Aorta (tissue), 5 donors: Measurements from ENCODE around the gene PRSS48. TPM values are rescaled to one million over a fixed set of nuclear protein-coding genes. Genes with fewer than 3 reads are reported as not detected.
"Not testable (repeated sequence)": the region's sequence is repeated elsewhere in the genome, so short reads cannot be mapped to it uniquely, and the experiment has no call there.

Experiments used
- ATAC-seq: fragments of 200-7000 bp; cut with Tn5 transposase; one replicate; pipeline ENCODE4 v1.9.1; 2022; ENCODE audit warnings: moderate library complexity; ENCODE audit not compliant: low FRiP score
- DNase-seq, 2 donors: peaks; one replicate each; pipeline ENCODE4 v3.0.0-alpha.2; 2020
- H3K27ac ChIP-seq, 2 donors: one replicate each; pipeline ENCODE4 v1.5.1; 2013; ENCODE audit warnings: low read length in 2 of 2, mild to moderate bottlenecking in 2 of 2, moderate library complexity in 2 of 2, control low read depth in 1 of 2, inconsistent platforms in 1 of 2, low read depth in 1 of 2
- H3K27me3 ChIP-seq, 2 donors: one replicate each; pipeline ENCODE4 v1.6.1; 2013; ENCODE audit warnings: control low read depth in 1 of 2, low read length in 1 of 2, mild to moderate bottlenecking in 1 of 2, moderate library complexity in 1 of 2; ENCODE audit not compliant: insufficient read depth in 2 of 2, control insufficient read depth in 1 of 2
- H3K36me3 ChIP-seq, 2 donors: one replicate each; pipeline ENCODE4 v1.6.1; 2013; ENCODE audit warnings: control low read depth in 1 of 2, low read length in 1 of 2, mild to moderate bottlenecking in 1 of 2; ENCODE audit not compliant: insufficient read depth in 2 of 2, control insufficient read depth in 1 of 2
- H3K4me1 ChIP-seq, 2 donors: one replicate each; pipeline ENCODE4 v1.6.1; 2013; ENCODE audit warnings: low read length in 2 of 2, control low read depth in 1 of 2, mild to moderate bottlenecking in 1 of 2, moderate library complexity in 1 of 2; ENCODE audit not compliant: insufficient read depth in 2 of 2, control insufficient read depth in 1 of 2
- H3K4me3 ChIP-seq, 2 donors: one replicate each; pipeline ENCODE4 v1.5.1; 2013; ENCODE audit warnings: low read length in 2 of 2, control low read depth in 1 of 2, mild to moderate bottlenecking in 1 of 2
- H3K9me3 ChIP-seq: one replicate; pipeline ENCODE4 v1.6.1; 2013; ENCODE audit warnings: mild to moderate bottlenecking, low read length; ENCODE audit not compliant: control insufficient read depth
- WGBS, 2 donors: extraction: QIAGEN DNeasy Blood & Tissue Kit; methylation state at CpG; one replicate each; pipeline ENCODE4 v1.1.7; 2013; 5-methylcytosine and 5-hydroxymethylcytosine counted together
- intact Hi-C, 2 donors: fragments of 100-400 bp; cut with DNase I; formaldehyde crosslinking; loops; one replicate each; pipeline versions ENCODE4 v1.14.2 to v1.15.0; 2022
- polyA plus RNA-seq, 2 donors: library from polyadenylated mRNA; stranded (reverse); fragments of 200-250 nt; gene quantifications; one replicate each; pipeline ENCODE4 v1.2.3, GENCODE V29; 2013
- total RNA-seq, 2 donors: library from RNA; stranded (reverse); fragmentation: NEBNext Ultra II Directional; extraction: Animal tissue kit (Norgen Biotek cat#: 25700); gene quantifications; one replicate each; pipeline ENCODE4 v1.2.1, GENCODE V29; 2021
- donor health status: healthy with polysubstance abuse.
- donor health status: Bipolar disorder and iron deficiency.
- donor health status: DM: no; HTN: no; CAD: no.
- donor health status: DM: no; HTN: no; CAD: no.
- donor health status: DM: yes; HTN: yes; CAD: no.

The PRSS48 gene
- total and polyA plus RNA-seq, 4 donors: not detected

GRCh38 chr4:151268905-151269304, 8.1 kb upstream of the PRSS48 start:
- H3K36me3 ChIP-seq, H3K27me3 ChIP-seq, ATAC-seq, H3K27ac ChIP-seq, H3K9me3 ChIP-seq, DNase-seq, H3K4me3 ChIP-seq, intact Hi-C loops, H3K4me1 ChIP-seq: not testable (repeated sequence)

GRCh38 chr4:151284534-151285245, 7.7 kb downstream of the PRSS48 start:
- H3K27ac ChIP-seq: no peak overlapping the region
- H3K36me3 ChIP-seq: no peaks in the 10 kb centered on the region
- no peaks in the 10 kb centered on the region for H3K9me3 ChIP-seq
- no peaks in the 10 kb centered on the region for H3K4me1 ChIP-seq
- ATAC-seq (no peak), DNase-seq (no peak)
- WGBS, 2 donors: 34 to 41% methylated on average over 4 of the region's 4 CpGs
- intact Hi-C loops: no loop called here
- H3K27me3 ChIP-seq: no peaks in the 10 kb centered on the region
- H3K4me3 ChIP-seq: no peak overlapping the region

- no peak for DNase-seq
- peaks cover 0 to 2% of the 10 kb centered on the region in 2 donors for H3K4me1 ChIP-seq
- no peak overlapping the region for H3K4me3 ChIP-seq
- peaks cover 0 to 2% of the 10 kb centered on the region in 2 donors for H3K36me3 ChIP-seq
- no peak overlapping the region for H3K27ac ChIP-seq
- no peaks in the 10 kb centered on the region for H3K9me3 ChIP-seq
- WGBS, 2 donors: 96 to 98% methylated on average over 7 of the region's 7 CpGs
- no peak for ATAC-seq
- no peaks in the 10 kb centered on the region for H3K27me3 ChIP-seq
- intact Hi-C loops: no loop called here
Observed at GRCh38 chr4:151287409-151287808, 10.4 kb downstream of the PRSS48 start.

GRCh38 chr4:151291485-151291884, 14.5 kb downstream of the PRSS48 start:
- peaks cover 0 to 2% of the 10 kb centered on the region in 2 donors for H3K4me1 ChIP-seq
- ATAC-seq (no peak), DNase-seq (no peak)
- peaks cover 0 to 5% of the 10 kb centered on the region in 2 donors for H3K36me3 ChIP-seq
- WGBS, 2 donors: 87 to 92% methylated on average over 1 of the region's 1 CpG
- H3K4me3 ChIP-seq: no peak overlapping the region
- intact Hi-C loops: no loop called here
- H3K27ac ChIP-seq: no peak overlapping the region
- H3K27me3 ChIP-seq: no peaks in the 10 kb centered on the region
- H3K9me3 ChIP-seq: no peaks in the 10 kb centered on the region

- no peaks in the 10 kb centered on the region for H3K27me3 ChIP-seq
- no peak overlapping the region for H3K27ac ChIP-seq
- H3K36me3 ChIP-seq: peaks cover 0 to 5% of the 10 kb centered on the region in 2 donors
- WGBS, 2 donors: 96 to 99% methylated on average over 2 of the region's 2 CpGs
- peaks cover under 1 to 2% of the 10 kb centered on the region in 2 donors for H3K4me1 ChIP-seq
- no peak for ATAC-seq
- intact Hi-C loops: no loop called here
- no peak for DNase-seq
- H3K9me3 ChIP-seq: no peaks in the 10 kb centered on the region
- no peak overlapping the region for H3K4me3 ChIP-seq
Observed at GRCh38 chr4:151292038-151292437, 15.1 kb downstream of the PRSS48 start.

GRCh38 chr4:151294833-151295496, 18.0 kb downstream of the PRSS48 start:
- WGBS, 2 donors: 94% methylated on average over 5 of the region's 5 CpGs
- ATAC-seq: no peak
- Histone ChIP-seq H3K27me3 (no peaks in the 10 kb centered on the region), H3K36me3 (peaks cover 0 to 5% of the 10 kb centered on the region in 2 donors), H3K27ac (no peak overlapping the region), H3K4me1 (peaks cover 2 to 3% of the 10 kb centered on the region in 2 donors), H3K9me3 (no peaks in the 10 kb centered on the region), H3K4me3 (no peak overlapping the region)
- intact Hi-C loops: no loop called here
- no peak for DNase-seq

GRCh38 chr4:151296227-151296626, 19.3 kb downstream of the PRSS48 start:
- Histone ChIP-seq H3K27ac (no peak overlapping the region), H3K36me3 (peaks cover 0 to 3% of the 10 kb centered on the region in 2 donors), H3K9me3 (no peaks in the 10 kb centered on the region), H3K4me1 (peaks cover 2 to 3% of the 10 kb centered on the region in 2 donors), H3K27me3 (no peaks in the 10 kb centered on the region), H3K4me3 (no peak overlapping the region)
- WGBS, 2 donors: 76 to 82% methylated on average over 3 of the region's 3 CpGs
- DNase-seq (no peak), ATAC-seq (no peak)
- intact Hi-C loops: no loop called here

- Histone ChIP-seq H3K27ac (no peak overlapping the region), H3K4me3 (no peak overlapping the region), H3K9me3 (no peaks in the 10 kb centered on the region), H3K36me3 (peaks cover 0 to 3% of the 10 kb centered on the region in 2 donors), H3K4me1 (peaks cover 0 to 3% of the 10 kb centered on the region in 2 donors), H3K27me3 (no peaks in the 10 kb centered on the region)
- intact Hi-C loops: no loop called here
- DNase-seq (no peak), ATAC-seq (no peak)
Observed at GRCh38 chr4:151297170-151297569, 20.2 kb downstream of the PRSS48 start.

GRCh38 chr4:151302432-151302831, 25.5 kb downstream of the PRSS48 start:
- DNase-seq: no peak
- intact Hi-C loops: no loop called here
- H3K4me3 ChIP-seq: no peak overlapping the region
- H3K9me3 ChIP-seq: no peaks in the 10 kb centered on the region
- H3K27me3 ChIP-seq: no peaks in the 10 kb centered on the region
- H3K4me1 ChIP-seq: peaks cover 0 to 2% of the 10 kb centered on the region in 2 donors
- WGBS, 2 donors: 49 to 52% methylated on average over 4 of the region's 4 CpGs
- no peaks in the 10 kb centered on the region for H3K36me3 ChIP-seq
- no peak overlapping the region for H3K27ac ChIP-seq
- ATAC-seq: no peak
